ENCODE data around the gene GNG12.

DNA sequence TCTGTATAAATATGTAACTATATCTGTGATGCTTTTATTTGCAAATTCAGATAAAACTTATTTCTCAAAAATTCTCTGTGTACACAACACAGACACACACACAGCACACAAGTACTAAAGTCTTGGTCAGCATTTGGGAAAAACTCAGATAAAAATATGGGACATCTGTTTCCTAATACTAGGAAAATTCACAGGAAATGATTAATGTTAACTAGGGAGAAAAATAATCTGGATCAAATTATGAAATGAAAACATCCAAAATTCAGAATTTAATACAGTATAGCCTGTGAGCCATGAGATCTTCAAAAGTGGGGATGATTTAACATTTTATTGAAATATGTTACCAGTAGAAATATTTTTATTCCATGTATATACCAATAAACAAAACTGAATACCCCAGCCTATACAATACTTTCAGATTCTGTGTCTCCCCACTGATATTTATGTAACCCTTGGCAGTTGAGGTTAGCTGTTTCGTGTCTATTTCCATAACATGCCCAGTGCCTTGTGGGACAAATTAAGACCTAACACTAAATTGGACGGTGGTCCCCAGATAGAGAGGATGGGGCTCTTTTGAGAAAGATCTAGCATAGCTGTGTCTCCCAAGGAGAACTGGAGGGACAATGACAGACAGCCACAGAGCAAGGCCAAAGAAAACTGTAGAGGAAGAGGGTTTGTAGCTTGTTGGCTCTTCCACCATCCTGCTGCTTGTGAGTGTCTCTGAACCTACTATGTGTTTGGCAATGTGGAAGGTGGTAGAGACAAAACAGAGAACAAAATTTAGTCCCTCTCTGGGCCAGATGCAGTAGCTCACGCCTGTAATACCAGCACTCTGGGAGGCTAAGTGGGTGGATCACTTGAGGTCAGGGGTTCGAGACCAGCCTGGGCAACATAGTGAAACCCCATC is 47.2 kb downstream of the GNG12 start:
- no peak for TF ChIP-seq CTCF (IDR thresholded peaks at IDR 0.05)
- TF ChIP-seq POLR2A (IDR thresholded peaks at IDR 0.05), result no peak
